GM21786 (cell line): ENCODE measurements around the gene ANO2.

ENCODE experiments used
- ATAC-seq: cut with Tn5 transposase; IDR thresholded peaks from one replicate; pipeline ENCODE4 v1.9.1; 2021; ENCODE audit not compliant: unreplicated experiment

ANO2 gene

GRCh38 chr12:5736527-5736926 lies 208.5 kb downstream of the ANO2 start:
- no peak for ATAC-seq

- ATAC-seq: no peak
Observed at GRCh38 chr12:5736016-5736415, 209.0 kb downstream of the ANO2 start.

DNA sequence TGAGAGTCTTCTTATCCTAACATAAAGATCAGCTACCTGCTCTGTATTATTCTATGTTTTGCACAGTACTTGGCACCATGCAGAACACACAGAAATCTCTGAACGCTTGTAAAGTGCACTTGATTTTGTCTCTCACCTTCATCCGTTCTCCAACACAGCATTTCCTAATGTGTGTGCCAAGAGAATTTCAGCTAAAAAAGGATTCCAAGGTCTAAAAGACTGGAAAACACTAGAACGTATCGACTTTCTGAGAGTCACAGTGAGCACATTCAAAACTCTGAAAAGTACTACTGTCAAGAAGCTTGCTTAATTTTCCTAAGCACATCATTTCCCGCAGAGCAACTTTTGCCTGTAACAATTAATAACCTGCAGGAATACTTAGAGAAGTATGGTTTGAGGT lies 211.1 kb downstream of the ANO2 start:
- no peak for ATAC-seq

GRCh38 chr12:5733136-5733755 lies 211.8 kb downstream of the ANO2 start:
- ATAC-seq: no peak

GRCh38 chr12:5730962-5731361 lies 214.1 kb downstream of the ANO2 start:
- no peak for ATAC-seq

- ATAC-seq: no peak
Observed at GRCh38 chr12:5723711-5724252, 221.3 kb downstream of the ANO2 start.

- ATAC-seq: no peak
Observed at GRCh38 chr12:5723071-5723470, 222.0 kb downstream of the ANO2 start.

GRCh38 chr12:5720381-5721005 lies 224.6 kb downstream of the ANO2 start:
- no peak for ATAC-seq

- ATAC-seq: no peak
Observed at GRCh38 chr12:5718680-5719079, 226.4 kb downstream of the ANO2 start.

GRCh38 chr12:5718073-5718472 lies 227.0 kb downstream of the ANO2 start:
- ATAC-seq: no peak

DNA sequence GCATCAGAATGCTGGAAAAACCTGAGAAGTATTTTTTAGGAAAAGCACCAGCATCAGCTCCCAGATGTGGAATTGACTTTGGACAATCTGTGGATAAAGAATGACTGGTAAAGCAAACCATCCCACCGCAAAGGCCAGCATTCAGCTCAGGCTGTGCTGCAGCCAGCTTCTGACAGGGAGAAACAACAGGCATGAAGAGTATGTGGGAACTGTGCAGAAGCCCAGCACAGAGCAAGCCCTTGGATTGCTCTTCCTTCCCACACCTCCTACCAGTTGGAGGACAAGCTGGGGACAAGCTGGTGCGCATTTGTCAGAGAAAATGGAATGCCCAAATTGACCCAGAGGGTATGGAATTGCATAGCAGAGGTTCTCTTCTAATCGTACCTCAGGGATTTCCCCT lies 228.1 kb downstream of the ANO2 start:
- no peak for ATAC-seq

GRCh38 chr12:5716201-5716600 lies 228.9 kb downstream of the ANO2 start:
- no peak for ATAC-seq

DNA sequence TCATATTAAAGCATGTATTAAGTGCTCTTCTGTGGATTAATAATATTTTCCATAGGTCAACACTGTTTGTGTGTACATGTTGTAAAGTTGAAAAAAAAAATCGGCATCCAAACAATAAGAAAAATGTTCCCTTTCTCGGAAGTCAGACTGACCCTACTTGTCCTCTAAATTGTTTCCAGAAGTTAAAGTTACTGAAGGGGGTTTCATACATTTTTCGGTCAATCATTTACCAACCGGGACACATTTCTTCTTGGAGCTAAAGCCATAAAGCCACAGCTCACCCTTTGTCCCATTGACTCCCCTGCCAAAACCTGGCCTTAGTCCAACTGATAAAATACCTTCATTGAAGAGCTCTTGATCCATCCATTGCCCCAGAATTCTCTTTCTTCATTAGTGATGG lies 230.0 kb downstream of the ANO2 start:
- no peak for ATAC-seq

DNA sequence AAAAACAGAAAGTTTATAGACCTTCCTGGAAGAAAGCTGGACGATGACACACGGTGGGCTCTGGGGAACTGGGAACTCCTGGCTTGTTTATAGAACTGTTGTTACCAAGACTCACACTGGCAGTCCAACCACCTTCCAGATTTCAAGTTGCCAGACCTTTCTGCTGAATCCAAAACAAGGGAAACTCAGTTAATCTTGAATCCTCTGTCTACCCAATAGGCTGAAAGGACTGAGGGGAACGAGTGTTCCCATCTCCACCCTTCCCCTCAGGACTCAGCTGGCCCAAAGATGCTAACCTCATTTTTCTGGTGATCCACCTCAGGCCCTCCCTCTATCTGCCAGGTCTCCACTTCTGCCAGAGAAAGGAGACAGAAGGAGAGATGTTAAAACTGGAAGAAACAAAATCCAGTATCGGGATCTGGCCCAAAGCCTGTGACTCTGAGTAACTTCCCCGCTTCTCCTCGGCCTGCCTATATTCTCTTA lies 231.4 kb downstream of the ANO2 start:
- no peak for ATAC-seq

GRCh38 chr12:5710260-5710878 lies 234.7 kb downstream of the ANO2 start:
- ATAC-seq: no peak

DNA sequence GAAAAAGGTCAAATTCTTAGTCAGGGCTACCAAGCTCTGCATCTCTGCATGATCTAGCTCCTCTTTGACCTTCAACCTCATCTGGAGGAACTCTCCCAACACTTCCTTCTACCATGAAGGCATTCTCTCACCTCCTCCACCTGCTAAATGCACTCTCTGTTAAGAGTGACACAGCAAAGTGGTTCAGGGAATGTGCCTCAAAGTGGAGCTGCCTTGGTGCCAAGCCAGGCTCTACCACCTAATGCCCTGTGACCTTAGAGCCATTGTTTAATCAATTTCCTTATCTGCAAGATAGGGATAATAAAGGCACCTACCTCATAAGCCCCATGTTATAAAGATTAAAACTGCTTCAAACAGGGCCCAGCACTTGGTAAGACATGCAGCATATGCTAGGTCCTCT lies 236.7 kb downstream of the ANO2 start:
- ATAC-seq: no peak

GRCh38 chr12:5706247-5706646 lies 238.8 kb downstream of the ANO2 start:
- ATAC-seq: no peak

DNA sequence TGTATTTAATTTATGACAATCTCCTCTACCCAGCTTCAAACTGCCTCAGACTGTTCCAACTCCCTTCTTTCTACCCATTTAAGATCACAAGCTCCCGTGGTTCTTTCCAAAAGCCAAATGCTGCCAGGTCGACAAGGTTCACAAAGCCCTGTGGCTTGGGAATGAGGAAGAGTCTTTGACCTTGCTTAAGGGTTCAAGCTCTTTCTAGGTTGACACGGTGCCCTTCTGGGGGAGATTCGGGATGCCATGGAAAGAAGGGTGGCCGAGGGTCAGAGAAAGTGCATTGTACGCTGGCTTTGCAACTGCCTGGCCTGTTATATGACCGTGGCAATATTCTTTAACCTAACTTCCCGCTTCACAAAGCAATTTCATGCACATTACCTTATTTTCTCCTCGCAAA lies 239.3 kb downstream of the ANO2 start:
- ATAC-seq: no peak

- no peak for ATAC-seq
Observed at GRCh38 chr12:5694759-5695409, 250.2 kb downstream of the ANO2 start.

DNA sequence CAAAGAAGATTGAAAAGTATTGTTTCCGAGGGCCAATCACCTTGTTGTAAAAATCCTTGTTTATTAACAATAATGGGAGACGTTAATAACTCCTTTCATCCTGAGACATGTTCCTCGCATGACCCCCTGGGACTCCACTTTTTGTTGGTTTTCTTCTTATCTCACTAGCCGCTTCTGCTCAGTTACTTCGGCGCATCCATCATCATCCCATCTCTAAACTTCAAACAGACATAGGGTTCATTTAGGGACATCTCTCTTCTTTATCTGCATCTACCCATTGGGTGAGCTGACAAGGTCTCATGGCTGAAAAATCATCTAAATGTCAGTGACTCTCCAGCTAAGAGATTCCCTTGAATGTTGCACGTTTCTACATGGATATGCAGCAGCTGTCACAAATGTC lies 252.2 kb downstream of the ANO2 start:
- no peak for ATAC-seq

DNA sequence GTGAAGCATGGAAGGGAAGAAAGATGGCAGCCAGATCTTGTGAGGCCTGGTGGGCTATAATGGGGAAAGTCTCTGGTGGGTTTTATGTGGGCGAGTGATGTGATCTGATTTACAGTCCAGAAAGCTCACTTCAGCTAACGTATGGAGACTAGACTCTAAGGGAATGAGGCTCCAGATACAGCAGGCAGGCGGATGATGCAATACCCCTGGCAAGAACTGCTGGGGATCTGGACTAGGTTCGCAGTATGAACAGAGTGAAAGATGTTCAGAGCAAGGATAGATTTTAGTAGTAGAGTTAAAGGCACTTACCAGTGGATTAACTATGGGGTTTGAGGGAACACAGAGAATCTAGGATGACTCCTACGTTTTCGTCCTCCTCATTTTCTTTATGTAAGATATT lies 253.1 kb downstream of the ANO2 start:
- ATAC-seq: no peak

GRCh38 chr12:5690240-5690639 lies 254.8 kb downstream of the ANO2 start:
- ATAC-seq: no peak
